ENCODE data around the gene ADAMTS2. TPM values are rescaled to one million over a fixed set of nuclear protein-coding genes. Genes with fewer than 3 reads are reported as not detected.

ADAMTS2 gene
- total and polyA plus RNA-seq, 2 donors (not counting 3 experiments of a cell fraction or from before 2014, with no cell fraction given), result not detected

- BruUV-seq (replicated peaks), result no TSS peak
Measured at GRCh38 chr5:179385914-179386313, 40.7 kb upstream of the ADAMTS2 start.

More at GRCh38 chr5:179385914-179386313, 40.7 kb upstream of the ADAMTS2 start:
- H3K36me3 ChIP-seq (ENCODE audit: control insufficient read depth in 2 of 2, extremely low read depth in 1 of 2, insufficient read depth in 2 of 2, low read length in 2 of 2), result no peaks in the 10 kb centered on the region
- dilution Hi-C loops (cut with MboI; ENCODE audit: extremely low pct_ligation_motif_present, low sequenced_read_pairs), result no loop called here
- H3K27me3 ChIP-seq (ENCODE audit: control insufficient read depth in 2 of 2, insufficient read depth in 2 of 2, low read length in 2 of 2), result no peaks in the 10 kb centered on the region
- H3K79me2 ChIP-seq (ENCODE audit: control insufficient read depth, insufficient read depth, low read length), result no peaks in the 10 kb centered on the region
- H3K27ac ChIP-seq (ENCODE audit: insufficient read depth, low read depth, low read length), result no peak overlapping the region
- H3K9me3 ChIP-seq (replicated peaks; ENCODE audit: control insufficient read depth, insufficient read depth, low read length), result peaks cover 6% of the 10 kb centered on the region
- DNase-seq (ENCODE audit: low read depth, low spot score), result no peak
- H3K4me3 ChIP-seq (replicated peaks in 1 of 3; ENCODE audit: insufficient read depth in 1 of 3, low read depth in 1 of 3, low read length in 3 of 3), result no peak overlapping the region
- POLR2A ChIA-PET, result no interaction called here
- H2AFZ ChIP-seq (ENCODE audit: low read depth, low read length), result no peak overlapping the region
- H3K9ac ChIP-seq (replicated peaks; ENCODE audit: extremely low read depth, insufficient read depth, low read length), result no peak overlapping the region
- FAIRE-seq, result no peak
- no peaks in the 10 kb centered on the region for H4K20me1 ChIP-seq (replicated peaks; ENCODE audit: control insufficient read depth, extremely low read depth, insufficient read depth, low read length)
- no peak overlapping the region for H3K4me2 ChIP-seq (ENCODE audit: insufficient read depth, low read length)
- TF ChIP-seq MAX (IDR thresholded peaks at IDR 0.05; ENCODE audit: insufficient read depth, insufficient read length) (no peak), FOS (IDR thresholded peaks at IDR 0.05; ENCODE audit: borderline replicate concordance, insufficient read depth, low read length) (no peak), GATA2 (IDR thresholded peaks at IDR 0.05; ENCODE audit: insufficient read depth, insufficient read length, low read depth, low read length) (no peak), POLR2A (IDR thresholded peaks at IDR 0.05; ENCODE audit: low read depth, low read length) (no peak), MYC (IDR thresholded peaks at IDR 0.05; ENCODE audit: low read depth, low read length) (no peak), CTCF (IDR thresholded peaks at IDR 0.05; ENCODE audit: extremely low read depth in 1 of 2, insufficient read depth in 1 of 2, low read depth in 1 of 2, low read length in 2 of 2) (no peak), JUN (IDR thresholded peaks at IDR 0.05; ENCODE audit: borderline replicate concordance, insufficient read depth, insufficient read length, low read depth) (no peak), POLR2AphosphoS5 (IDR thresholded peaks at IDR 0.05; ENCODE audit: insufficient read depth, low read depth, low read length) (no peak), EZH2 (IDR thresholded peaks at IDR 0.05; ENCODE audit: borderline replicate concordance, low read depth, low read length, severe bottlenecking) (no peak)
- CTCF ChIA-PET, result no interaction called here
- intact Hi-C loops (cut with micrococcal nuclease), result no loop called here
- no peaks in the 10 kb centered on the region for H3K4me1 ChIP-seq (ENCODE audit: control insufficient read depth, extremely low read depth, insufficient read depth, low read length)
- no peaks in the 10 kb centered on the region for H3K9me1 ChIP-seq (replicated peaks; ENCODE audit: control insufficient read depth, extremely low read depth, insufficient read depth, low read length)
